ENCODE measurements around the gene MYBPC2. TPM values are rescaled to one million over a fixed set of nuclear protein-coding genes. Genes with fewer than 3 reads are reported as not detected.

MYBPC2 gene
- total RNA-seq, 1 donor from 2014 or later, result 0.46 TPM

DNA sequence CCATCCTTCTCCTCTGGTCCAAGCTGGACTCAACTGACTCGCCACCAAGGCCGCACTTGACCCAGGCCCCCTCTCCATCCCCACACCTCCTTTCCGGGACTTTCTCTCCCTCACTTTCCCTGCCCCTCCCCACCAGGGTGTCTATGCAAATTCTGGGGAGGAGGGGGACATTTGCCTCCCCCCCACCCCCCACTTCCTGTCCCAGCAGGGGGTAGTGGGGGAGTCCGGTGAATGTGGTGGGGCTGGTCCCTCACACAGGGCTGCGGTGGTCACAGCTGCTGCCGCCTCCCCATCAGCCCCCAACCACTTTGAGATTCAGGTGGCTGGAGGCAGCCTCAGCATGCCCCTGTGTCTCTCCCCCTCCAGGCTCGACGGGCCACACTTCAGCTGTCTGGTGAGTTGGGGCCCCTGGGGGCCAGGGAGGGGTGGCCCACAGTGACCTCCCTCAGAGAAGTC, 13.1 kb upstream of the MYBPC2 start:
- Mint-ChIP-seq H3K4me3 (ENCODE audit: unreplicated experiment) (peak overlapping the region; percentile 78), H3K4me1 (ENCODE audit: unreplicated experiment) (peaks cover 11% of the 10 kb centered on the region), H3K9me3 (ENCODE audit: unreplicated experiment) (no peaks in the 10 kb centered on the region), H3K36me3 (ENCODE audit: low read depth, unreplicated experiment) (peaks cover 8% of the 10 kb centered on the region), H3K27ac (ENCODE audit: unreplicated experiment) (no peak overlapping the region), H3K27me3 (ENCODE audit: unreplicated experiment) (peaks cover 18% of the 10 kb centered on the region)
- TF ChIP-seq, protein P1, sequence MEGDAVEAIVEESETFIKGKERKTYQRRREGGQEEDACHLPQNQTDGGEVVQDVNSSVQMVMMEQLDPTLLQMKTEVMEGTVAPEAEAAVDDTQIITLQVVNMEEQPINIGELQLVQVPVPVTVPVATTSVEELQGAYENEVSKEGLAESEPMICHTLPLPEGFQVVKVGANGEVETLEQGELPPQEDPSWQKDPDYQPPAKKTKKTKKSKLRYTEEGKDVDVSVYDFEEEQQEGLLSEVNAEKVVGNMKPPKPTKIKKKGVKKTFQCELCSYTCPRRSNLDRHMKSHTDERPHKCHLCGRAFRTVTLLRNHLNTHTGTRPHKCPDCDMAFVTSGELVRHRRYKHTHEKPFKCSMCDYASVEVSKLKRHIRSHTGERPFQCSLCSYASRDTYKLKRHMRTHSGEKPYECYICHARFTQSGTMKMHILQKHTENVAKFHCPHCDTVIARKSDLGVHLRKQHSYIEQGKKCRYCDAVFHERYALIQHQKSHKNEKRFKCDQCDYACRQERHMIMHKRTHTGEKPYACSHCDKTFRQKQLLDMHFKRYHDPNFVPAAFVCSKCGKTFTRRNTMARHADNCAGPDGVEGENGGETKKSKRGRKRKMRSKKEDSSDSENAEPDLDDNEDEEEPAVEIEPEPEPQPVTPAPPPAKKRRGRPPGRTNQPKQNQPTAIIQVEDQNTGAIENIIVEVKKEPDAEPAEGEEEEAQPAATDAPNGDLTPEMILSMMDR (IDR thresholded peaks at IDR 0.05; ENCODE audit: unreplicated experiment), result no peak
- no peak for DNase-seq (ENCODE audit: low spot score)

DNA sequence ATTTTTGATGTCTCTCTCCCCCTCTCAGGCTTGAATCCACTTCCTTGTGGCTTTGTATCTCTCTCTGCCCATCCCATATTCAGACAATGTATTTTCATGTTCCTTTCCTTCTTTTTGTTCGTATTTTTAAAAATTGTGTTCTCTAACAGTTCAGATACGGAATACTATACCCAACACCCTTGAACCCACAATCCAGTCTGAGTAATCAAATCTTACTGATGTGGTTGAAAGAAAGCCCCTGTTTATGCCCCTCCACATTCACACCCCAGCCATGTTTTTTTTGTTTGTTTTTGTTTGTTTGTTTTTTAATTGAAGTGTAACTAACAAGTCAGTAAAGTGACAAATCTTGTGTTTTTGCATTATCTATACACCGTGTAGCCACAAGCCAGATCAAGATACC, 12.6 kb upstream of the MYBPC2 start:
- Mint-ChIP-seq H3K27ac (ENCODE audit: unreplicated experiment) (no peak overlapping the region), H3K4me3 (ENCODE audit: unreplicated experiment) (no peak overlapping the region), H3K27me3 (ENCODE audit: unreplicated experiment) (peaks cover 18% of the 10 kb centered on the region), H3K36me3 (ENCODE audit: low read depth, unreplicated experiment) (peaks cover 8% of the 10 kb centered on the region), H3K4me1 (ENCODE audit: unreplicated experiment) (peaks cover 11% of the 10 kb centered on the region), H3K9me3 (ENCODE audit: unreplicated experiment) (no peaks in the 10 kb centered on the region)
- DNase-seq (ENCODE audit: low spot score), result no peak
- TF ChIP-seq, protein P1 (IDR thresholded peaks at IDR 0.05; ENCODE audit: unreplicated experiment), result no peak

DNA sequence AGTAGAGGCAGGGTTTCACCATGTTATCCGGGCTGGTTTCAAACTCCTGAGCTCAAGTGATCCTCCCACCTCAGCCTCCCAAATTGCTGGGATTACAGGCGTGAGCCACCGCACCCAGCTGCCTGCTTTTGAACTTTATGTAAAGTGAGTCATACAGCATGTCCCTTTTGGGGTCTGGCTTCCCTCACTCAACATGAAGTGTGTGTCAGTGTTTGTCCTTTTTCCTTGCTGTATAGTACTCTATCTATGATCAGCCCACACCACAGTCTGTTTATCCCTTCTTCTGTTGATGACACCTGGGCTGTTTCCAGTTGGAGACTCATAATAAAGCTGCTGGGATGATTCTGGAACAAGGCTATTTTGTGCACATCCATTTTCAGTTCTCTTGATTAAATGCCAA, 11.9 kb upstream of the MYBPC2 start:
- no peak overlapping the region for H3K4me3 Mint-ChIP-seq (ENCODE audit: unreplicated experiment)
- H3K4me1 Mint-ChIP-seq (ENCODE audit: unreplicated experiment), result peaks cover 11% of the 10 kb centered on the region
- H3K9me3 Mint-ChIP-seq (ENCODE audit: unreplicated experiment), result no peaks in the 10 kb centered on the region
- no peak overlapping the region for H3K27ac Mint-ChIP-seq (ENCODE audit: unreplicated experiment)
- DNase-seq (ENCODE audit: low spot score), result no peak
- peaks cover 20% of the 10 kb centered on the region for H3K27me3 Mint-ChIP-seq (ENCODE audit: unreplicated experiment)
- TF ChIP-seq, protein P1 (IDR thresholded peaks at IDR 0.05; ENCODE audit: unreplicated experiment), result no peak
- peaks cover 8% of the 10 kb centered on the region for H3K36me3 Mint-ChIP-seq (ENCODE audit: low read depth, unreplicated experiment)

DNA sequence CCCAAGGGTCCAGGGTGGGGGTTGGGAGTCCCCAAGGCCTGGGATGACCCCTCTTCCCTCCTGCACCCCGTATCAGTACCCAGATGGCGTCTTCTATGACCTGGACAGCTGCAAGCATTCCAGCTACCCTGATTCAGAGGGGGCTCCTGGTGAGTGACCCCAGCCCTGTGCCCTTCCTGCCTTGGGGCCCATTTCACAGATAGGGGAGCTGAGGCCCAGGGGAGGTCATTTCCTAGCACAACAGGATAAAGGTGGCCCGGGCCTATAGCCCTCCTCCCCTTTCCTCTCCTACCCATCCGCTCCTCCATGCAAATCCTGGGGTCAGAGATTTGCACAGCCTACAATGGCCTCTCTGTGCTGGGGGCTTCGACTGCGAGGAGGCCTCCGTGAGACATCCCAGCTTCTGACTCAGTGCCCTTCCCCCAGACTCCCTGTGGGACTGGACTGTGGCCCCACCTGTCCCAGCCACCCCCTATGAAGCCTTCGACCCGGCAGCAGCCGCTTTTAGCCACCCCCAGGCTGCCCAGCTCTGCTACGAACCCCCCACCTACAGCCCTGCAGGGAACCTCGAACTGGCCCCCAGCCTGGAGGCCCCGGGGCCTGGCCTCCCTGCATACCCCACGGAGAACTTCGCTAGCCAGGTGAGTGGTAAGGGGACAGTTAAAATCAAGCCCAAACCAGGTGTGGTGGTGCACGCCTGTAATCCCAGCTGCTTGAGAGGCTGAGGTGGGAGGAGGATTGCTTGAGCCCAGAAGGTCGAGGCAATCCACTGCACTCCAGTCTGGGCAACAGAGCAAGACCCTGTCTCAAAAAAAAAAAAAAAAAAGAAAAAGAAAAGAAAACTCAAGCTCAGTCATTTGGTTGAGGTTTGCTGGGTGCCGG, 10.1 kb upstream of the MYBPC2 start:
- peaks cover 8% of the 10 kb centered on the region for H3K36me3 Mint-ChIP-seq (ENCODE audit: low read depth, unreplicated experiment)
- H3K27me3 Mint-ChIP-seq (ENCODE audit: unreplicated experiment), result peaks cover 20% of the 10 kb centered on the region
- peaks cover 11% of the 10 kb centered on the region for H3K4me1 Mint-ChIP-seq (ENCODE audit: unreplicated experiment)
- H3K4me3 Mint-ChIP-seq (ENCODE audit: unreplicated experiment), result no peak overlapping the region
- TF ChIP-seq, protein P1 (IDR thresholded peaks at IDR 0.05; ENCODE audit: unreplicated experiment), result no peak
- H3K9me3 Mint-ChIP-seq (ENCODE audit: unreplicated experiment), result no peaks in the 10 kb centered on the region
- no peak overlapping the region for H3K27ac Mint-ChIP-seq (ENCODE audit: unreplicated experiment)
- no peak for DNase-seq (ENCODE audit: low spot score)

All from endothelial cell (in vitro differentiated cells).